GM12878 (cell line): ENCODE measurements around the gene EHF. TPM values are rescaled to one million over a fixed set of nuclear protein-coding genes. Genes with fewer than 3 reads are reported as not detected.

Source experiments
- ATAC-seq: fragments of 200-7000 bp; cut with Tn5 transposase; 3 replicates; pipeline ENCODE4 v1.9.1; 2020; ENCODE audit warnings: mild to moderate bottlenecking, moderate library complexity
- BruUV-seq: library from RNA; stranded (reverse); fragments of 400-500 nt; replicated peaks from 2 replicates; lab custom pipeline; 2021; lab: Mats Ljungman, UMichigan
- CTCF ChIA-PET: fragments of 300-600 bp; sonication (Branson Sonifier 250); formaldehyde crosslinking; extraction: SDS; loops from one replicate; lab custom pipeline; 2021; ENCODE audit warnings: inconsistent platforms; lab: Yijun Ruan, JAX
- POLR2A ChIA-PET: fragments of 350-600 bp; formaldehyde crosslinking; extraction: SDS; loops from one replicate; lab custom pipeline; 2021; ENCODE audit warnings: inconsistent platforms; lab: Charles Lee
- RAD21 ChIA-PET: fragments of 300-600 bp; sonication (Branson Sonifier 250); formaldehyde crosslinking; loops from one replicate; lab custom pipeline; 2023; ENCODE audit warnings: antibody characterized with exemption; ENCODE audit not compliant: unreplicated experiment; lab: Charles Lee
- SMC1A ChIA-PET: fragments of 300-600 bp; sonication (Branson Sonifier 250); formaldehyde crosslinking; loops from one replicate; lab custom pipeline; 2023; ENCODE audit not compliant: unreplicated experiment, uncharacterized antibody; lab: Charles Lee
- DNase-seq: peaks from one replicate; pipeline ENCODE4 v3.0.0-alpha.2; 2011; ENCODE audit warnings: low read depth, low spot score
- FAIRE-seq: peaks from 3 replicates; lab custom pipeline; 2011; peaks lifted over from hg19 to GRCh38; lab: Jason Lieb, UNC
- H2AFZ ChIP-seq: 2 replicates; pipeline ENCODE4 v1.6.0; 2011; ENCODE audit warnings: low read depth, low read length, control low read depth; ENCODE audit not compliant: control insufficient read depth
- H3K27ac ChIP-seq: 2 replicates; pipeline ENCODE4 v1.5.1; 2011; ENCODE audit warnings: control low read depth; ENCODE audit not compliant: control insufficient read depth, insufficient read depth
- H3K27me3 ChIP-seq, 2 experiments: replicated peaks in 1 of 2; 2 replicates each; pipeline versions ENCODE4 v1.6.0 to v1.6.1; 2011; ENCODE audit warnings: low read length in 1 of 2; ENCODE audit not compliant: control insufficient read depth in 2 of 2, insufficient read depth in 2 of 2
- H3K36me3 ChIP-seq, 2 experiments: 2 replicates each; pipeline ENCODE4 v1.5.1; 2011; ENCODE audit warnings: low read length in 1 of 2; ENCODE audit not compliant: control insufficient read depth in 2 of 2, insufficient read depth in 2 of 2
- H3K4me1 ChIP-seq: 2 replicates; pipeline ENCODE4 v1.6.1; 2011; ENCODE audit warnings: mild to moderate bottlenecking, low read length, moderate library complexity, mixed read lengths; ENCODE audit not compliant: control insufficient read depth, insufficient read depth
- H3K4me2 ChIP-seq: 2 replicates; pipeline ENCODE4 v1.6.0; 2011; ENCODE audit warnings: control low read depth; ENCODE audit not compliant: control insufficient read depth, insufficient read depth
- H3K4me3 ChIP-seq: fragments of 200-600 bp; sonication (generic); 2 replicates; pipeline ENCODE4 v1.5.1; 2016
- H3K79me2 ChIP-seq: 2 replicates; pipeline ENCODE4 v1.6.0; 2011; ENCODE audit warnings: low read length; ENCODE audit not compliant: control insufficient read depth, insufficient read depth
- H3K9ac ChIP-seq: 2 replicates; pipeline ENCODE4 v1.8.0; 2011; ENCODE audit warnings: low read length, control low read depth, mixed read lengths; ENCODE audit not compliant: control insufficient read depth, insufficient read depth
- H3K9me3 ChIP-seq: replicated peaks from 3 replicates; pipeline ENCODE4 v1.5.1; 2011; ENCODE audit warnings: mild to moderate bottlenecking, low read length; ENCODE audit not compliant: control insufficient read depth, insufficient read depth
- H4K20me1 ChIP-seq: 2 replicates; pipeline ENCODE4 v1.6.0; 2011; ENCODE audit not compliant: control insufficient read depth, insufficient read depth
- BACH1 ChIP-seq: fragments of 450-650 bp; IDR thresholded peaks from 2 replicates; pipeline ENCODE4 v1.6.1; 2017; ENCODE audit warnings: mild to moderate bottlenecking, borderline replicate concordance
- CBFB ChIP-seq: IDR thresholded peaks from 2 replicates; pipeline ENCODE4 v1.6.1; 2016; ENCODE audit warnings: antibody characterized with exemption, low read depth
- NRF1 ChIP-seq: conservative IDR thresholded peaks from 2 replicates; pipeline ENCODE4 v1.6.1; 2011; ENCODE audit warnings: mild to moderate bottlenecking, low read depth, low read length, improper control_type of control experiment
- SMC3 ChIP-seq: IDR thresholded peaks from 2 replicates; pipeline ENCODE4 v1.6.1; 2011; ENCODE audit warnings: low read length, improper control_type of control experiment, borderline replicate concordance
- WGBS: methylation state at CpG from one replicate; pipeline ENCODE4 v1.1.6; 2016; ENCODE audit warnings: low lambda C conversion rate; ENCODE audit not compliant: insufficient replicate concordance, insufficient coverage; ENCODE audit errors: missing lambda C conversion rate; 5-methylcytosine and 5-hydroxymethylcytosine counted together
- in situ Hi-C: fragments of 300-500 bp; cut with MboI; formaldehyde crosslinking; loops from 9 replicates; pipeline ENCODE4 v1.14.3; 2018; ENCODE audit warnings: mixed read lengths
- intact Hi-C: fragments of 100-400 bp; cut with micrococcal nuclease; formaldehyde crosslinking; loops from one replicate; pipeline ENCODE4 v1.14.2; 2022; ENCODE audit not compliant: unreplicated experiment
- polyA plus RNA-seq, 11 experiments: library from polyadenylated mRNA; depleted of rRNA in 4 of 11; unstranded in 6 of 11; stranded (reverse) in 5 of 11; fragments of >200 nt; fragmentation: Nextera tagmentation in 4 of 11; fragmentation: Illumina TruSeq in 1 of 11; extraction: Ambion mirVana in 4 of 11; extraction: Trizol in 1 of 11; gene quantifications; 1 replicate in 1 of 11; 2 replicates in 10 of 11; pipeline versions ENCODE4 v1.2.1 to v1.2.3, GENCODE V29; 2011 to 2016; ENCODE audit warnings: inconsistent platforms in 2 of 11, missing spikeins in 2 of 11, low read depth in 1 of 11
- total RNA-seq, 4 experiments: library from RNA; depleted of rRNA in 3 of 4; stranded (reverse); fragments of >200 nt in 3 of 4; fragmentation: Illumina TruSeq in 1 of 4; extraction: Trizol in 1 of 4; gene quantifications; 2 replicates each; pipeline versions ENCODE4 v1.2.1 to v1.2.3, GENCODE V29; 2013 to 2021
- TF ChIP-seq, protein P1 (sequence below): IDR thresholded peaks from 2 replicates; pipeline ENCODE4 v1.6.1; 2011; ENCODE audit warnings: low read depth, low read length, improper control_type of control experiment, borderline replicate concordance
- TF ChIP-seq, protein P2 (sequence below): fragments of 450-650 bp; formaldehyde crosslinking; IDR thresholded peaks from 2 replicates; pipeline ENCODE4 v1.4.0; 2020; ENCODE audit warnings: mild to moderate bottlenecking, moderate library complexity
- TF ChIP-seq, protein P3 (sequence below): fragments of 450-650 bp; IDR thresholded peaks from 2 replicates; pipeline ENCODE4 v1.6.1; 2017; ENCODE audit warnings: mild to moderate bottlenecking
- TF ChIP-seq, protein P4 (sequence below): fragments of 450-650 bp; IDR thresholded peaks from 2 replicates; pipeline ENCODE4 v1.6.1; 2017; ENCODE audit warnings: mild to moderate bottlenecking, low read depth, inconsistent platforms; ENCODE audit not compliant: poor library complexity, severe bottlenecking
- TF ChIP-seq, protein P5 (sequence below): IDR thresholded peaks from 2 replicates; pipeline ENCODE4 v1.6.1; 2011; ENCODE audit warnings: low read depth, mild to moderate bottlenecking, low read length, moderate library complexity, borderline replicate concordance; ENCODE audit errors: extremely low read depth
- TF ChIP-seq, protein P6 (sequence below): IDR thresholded peaks from 2 replicates; pipeline ENCODE4 v1.6.1; 2012; ENCODE audit warnings: low read depth, low read length, improper control_type of control experiment

The EHF gene
- total and polyA plus RNA-seq, 10 of the 15 experiments (the other 5 are each of a cell fraction or from before 2014, with no cell fraction given): 0.04 to 0.33 (median 0.06) TPM; not detected in 6

DNA sequence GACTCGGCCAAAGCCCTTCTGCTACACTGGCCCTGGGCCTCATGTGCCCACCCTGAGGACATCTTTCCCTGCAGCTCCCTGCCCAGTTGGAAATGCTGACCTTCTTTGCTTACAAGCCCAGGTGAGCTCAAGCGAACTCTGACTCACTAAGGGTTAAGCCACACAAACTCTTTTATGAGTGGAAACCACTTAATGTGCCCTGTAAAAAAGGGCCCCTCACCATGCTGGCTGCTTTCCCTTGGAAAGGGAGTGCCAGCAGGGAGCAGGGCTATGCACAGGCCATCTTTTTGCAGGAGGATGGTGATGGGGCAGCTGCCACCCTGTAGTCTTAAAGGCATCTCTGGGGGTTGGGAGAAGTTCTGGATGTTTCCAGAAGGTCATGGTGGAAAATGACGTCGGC, 18.7 kb downstream of the EHF start:
- POLR2A ChIA-PET: no interaction called here
- H3K9ac ChIP-seq: no peak overlapping the region
- in situ Hi-C loops: no loop called here
- H3K4me2 ChIP-seq: no peak overlapping the region
- H3K27ac ChIP-seq: no peak overlapping the region
- BruUV-seq: no TSS peak
- H3K9me3 ChIP-seq: no peaks in the 10 kb centered on the region
- FAIRE-seq: no peak
- SMC1A ChIA-PET: interaction anchor here (0.5 to 1.0 kb wide), 3 partner anchors 9 to 730 kb away, joined by 3 to 4 read pairs (median 4); no protein-coding TSS in a partner anchor
- no peak for DNase-seq
- peaks cover 0 to 12% of the 10 kb centered on the region in 2 experiments; a peak in 2 of 4 replicates for H3K27me3 ChIP-seq
- H3K79me2 ChIP-seq: no peaks in the 10 kb centered on the region
- no peak for ATAC-seq
- RAD21 ChIA-PET: no interaction called here
- TF ChIP-seq, protein P1, sequence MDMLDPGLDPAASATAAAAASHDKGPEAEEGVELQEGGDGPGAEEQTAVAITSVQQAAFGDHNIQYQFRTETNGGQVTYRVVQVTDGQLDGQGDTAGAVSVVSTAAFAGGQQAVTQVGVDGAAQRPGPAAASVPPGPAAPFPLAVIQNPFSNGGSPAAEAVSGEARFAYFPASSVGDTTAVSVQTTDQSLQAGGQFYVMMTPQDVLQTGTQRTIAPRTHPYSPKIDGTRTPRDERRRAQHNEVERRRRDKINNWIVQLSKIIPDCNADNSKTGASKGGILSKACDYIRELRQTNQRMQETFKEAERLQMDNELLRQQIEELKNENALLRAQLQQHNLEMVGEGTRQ: no peak
- TF ChIP-seq CBFB (no peak), NRF1 (no peak), SMC3 (no peak), BACH1 (no peak)
- TF ChIP-seq, protein P2, sequence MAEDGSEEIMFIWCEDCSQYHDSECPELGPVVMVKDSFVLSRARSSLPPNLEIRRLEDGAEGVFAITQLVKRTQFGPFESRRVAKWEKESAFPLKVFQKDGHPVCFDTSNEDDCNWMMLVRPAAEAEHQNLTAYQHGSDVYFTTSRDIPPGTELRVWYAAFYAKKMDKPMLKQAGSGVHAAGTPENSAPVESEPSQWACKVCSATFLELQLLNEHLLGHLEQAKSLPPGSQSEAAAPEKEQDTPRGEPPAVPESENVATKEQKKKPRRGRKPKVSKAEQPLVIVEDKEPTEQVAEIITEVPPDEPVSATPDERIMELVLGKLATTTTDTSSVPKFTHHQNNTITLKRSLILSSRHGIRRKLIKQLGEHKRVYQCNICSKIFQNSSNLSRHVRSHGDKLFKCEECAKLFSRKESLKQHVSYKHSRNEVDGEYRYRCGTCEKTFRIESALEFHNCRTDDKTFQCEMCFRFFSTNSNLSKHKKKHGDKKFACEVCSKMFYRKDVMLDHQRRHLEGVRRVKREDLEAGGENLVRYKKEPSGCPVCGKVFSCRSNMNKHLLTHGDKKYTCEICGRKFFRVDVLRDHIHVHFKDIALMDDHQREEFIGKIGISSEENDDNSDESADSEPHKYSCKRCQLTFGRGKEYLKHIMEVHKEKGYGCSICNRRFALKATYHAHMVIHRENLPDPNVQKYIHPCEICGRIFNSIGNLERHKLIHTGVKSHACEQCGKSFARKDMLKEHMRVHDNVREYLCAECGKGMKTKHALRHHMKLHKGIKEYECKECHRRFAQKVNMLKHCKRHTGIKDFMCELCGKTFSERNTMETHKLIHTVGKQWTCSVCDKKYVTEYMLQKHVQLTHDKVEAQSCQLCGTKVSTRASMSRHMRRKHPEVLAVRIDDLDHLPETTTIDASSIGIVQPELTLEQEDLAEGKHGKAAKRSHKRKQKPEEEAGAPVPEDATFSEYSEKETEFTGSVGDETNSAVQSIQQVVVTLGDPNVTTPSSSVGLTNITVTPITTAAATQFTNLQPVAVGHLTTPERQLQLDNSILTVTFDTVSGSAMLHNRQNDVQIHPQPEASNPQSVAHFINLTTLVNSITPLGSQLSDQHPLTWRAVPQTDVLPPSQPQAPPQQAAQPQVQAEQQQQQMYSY (CRISPR knock-in tag): no peak
- TF ChIP-seq, protein P3, sequence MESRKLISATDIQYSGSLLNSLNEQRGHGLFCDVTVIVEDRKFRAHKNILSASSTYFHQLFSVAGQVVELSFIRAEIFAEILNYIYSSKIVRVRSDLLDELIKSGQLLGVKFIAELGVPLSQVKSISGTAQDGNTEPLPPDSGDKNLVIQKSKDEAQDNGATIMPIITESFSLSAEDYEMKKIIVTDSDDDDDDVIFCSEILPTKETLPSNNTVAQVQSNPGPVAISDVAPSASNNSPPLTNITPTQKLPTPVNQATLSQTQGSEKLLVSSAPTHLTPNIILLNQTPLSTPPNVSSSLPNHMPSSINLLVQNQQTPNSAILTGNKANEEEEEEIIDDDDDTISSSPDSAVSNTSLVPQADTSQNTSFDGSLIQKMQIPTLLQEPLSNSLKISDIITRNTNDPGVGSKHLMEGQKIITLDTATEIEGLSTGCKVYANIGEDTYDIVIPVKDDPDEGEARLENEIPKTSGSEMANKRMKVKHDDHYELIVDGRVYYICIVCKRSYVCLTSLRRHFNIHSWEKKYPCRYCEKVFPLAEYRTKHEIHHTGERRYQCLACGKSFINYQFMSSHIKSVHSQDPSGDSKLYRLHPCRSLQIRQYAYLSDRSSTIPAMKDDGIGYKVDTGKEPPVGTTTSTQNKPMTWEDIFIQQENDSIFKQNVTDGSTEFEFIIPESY: no peak
- TF ChIP-seq, protein P4, sequence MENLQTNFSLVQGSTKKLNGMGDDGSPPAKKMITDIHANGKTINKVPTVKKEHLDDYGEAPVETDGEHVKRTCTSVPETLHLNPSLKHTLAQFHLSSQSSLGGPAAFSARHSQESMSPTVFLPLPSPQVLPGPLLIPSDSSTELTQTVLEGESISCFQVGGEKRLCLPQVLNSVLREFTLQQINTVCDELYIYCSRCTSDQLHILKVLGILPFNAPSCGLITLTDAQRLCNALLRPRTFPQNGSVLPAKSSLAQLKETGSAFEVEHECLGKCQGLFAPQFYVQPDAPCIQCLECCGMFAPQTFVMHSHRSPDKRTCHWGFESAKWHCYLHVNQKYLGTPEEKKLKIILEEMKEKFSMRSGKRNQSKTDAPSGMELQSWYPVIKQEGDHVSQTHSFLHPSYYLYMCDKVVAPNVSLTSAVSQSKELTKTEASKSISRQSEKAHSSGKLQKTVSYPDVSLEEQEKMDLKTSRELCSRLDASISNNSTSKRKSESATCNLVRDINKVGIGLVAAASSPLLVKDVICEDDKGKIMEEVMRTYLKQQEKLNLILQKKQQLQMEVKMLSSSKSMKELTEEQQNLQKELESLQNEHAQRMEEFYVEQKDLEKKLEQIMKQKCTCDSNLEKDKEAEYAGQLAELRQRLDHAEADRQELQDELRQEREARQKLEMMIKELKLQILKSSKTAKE: no peak
- TF ChIP-seq, protein P5, sequence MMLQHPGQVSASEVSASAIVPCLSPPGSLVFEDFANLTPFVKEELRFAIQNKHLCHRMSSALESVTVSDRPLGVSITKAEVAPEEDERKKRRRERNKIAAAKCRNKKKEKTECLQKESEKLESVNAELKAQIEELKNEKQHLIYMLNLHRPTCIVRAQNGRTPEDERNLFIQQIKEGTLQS: no peak
- TF ChIP-seq, protein P6, sequence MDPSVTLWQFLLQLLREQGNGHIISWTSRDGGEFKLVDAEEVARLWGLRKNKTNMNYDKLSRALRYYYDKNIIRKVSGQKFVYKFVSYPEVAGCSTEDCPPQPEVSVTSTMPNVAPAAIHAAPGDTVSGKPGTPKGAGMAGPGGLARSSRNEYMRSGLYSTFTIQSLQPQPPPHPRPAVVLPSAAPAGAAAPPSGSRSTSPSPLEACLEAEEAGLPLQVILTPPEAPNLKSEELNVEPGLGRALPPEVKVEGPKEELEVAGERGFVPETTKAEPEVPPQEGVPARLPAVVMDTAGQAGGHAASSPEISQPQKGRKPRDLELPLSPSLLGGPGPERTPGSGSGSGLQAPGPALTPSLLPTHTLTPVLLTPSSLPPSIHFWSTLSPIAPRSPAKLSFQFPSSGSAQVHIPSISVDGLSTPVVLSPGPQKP: no peak
- intact Hi-C loops: no loop called here
- no peaks in the 10 kb centered on the region for H4K20me1 ChIP-seq
- no peaks in the 10 kb centered on the region for H3K36me3 ChIP-seq
- H2AFZ ChIP-seq: no peak overlapping the region
- no peaks in the 10 kb centered on the region; the same call in 1 of the 2 replicates for H3K4me1 ChIP-seq
- CTCF ChIA-PET: interaction anchor here (1.0 kb wide), 1 partner anchor 9 kb away, joined by 3 read pairs; no protein-coding TSS in a partner anchor
- no peak overlapping the region for H3K4me3 ChIP-seq
- 20% methylated on average over 4 of the region's 4 CpGs for WGBS
